GM23338 (cell line): Measurements from ENCODE around the gene IGF2R.

Experiments used
- CREB1 ChIP-seq: fragments of 250-450 bp; sonication (Bioruptor Pico); IDR thresholded peaks from 2 replicates; pipeline ENCODE4 v1.5.0; 2020; ENCODE audit warnings: low read depth, mild to moderate bottlenecking, moderate library complexity
- EZH2 ChIP-seq: fragments of 200-600 bp; sonication (generic); IDR thresholded peaks from one replicate; pipeline ENCODE4 v1.8.0; 2017; ENCODE audit warnings: antibody characterized with exemption, mild to moderate bottlenecking, low read depth; ENCODE audit not compliant: unreplicated experiment
- EZH2phosphoT487 ChIP-seq: fragments of 200-600 bp; sonication (generic); IDR thresholded peaks from one replicate; pipeline ENCODE4 v1.8.1; 2018; ENCODE audit warnings: antibody characterized with exemption; ENCODE audit not compliant: unreplicated experiment
- JUNB ChIP-seq: IDR thresholded peaks from one replicate; pipeline ENCODE4 v1.6.1; 2016; ENCODE audit warnings: antibody characterized with exemption; ENCODE audit not compliant: unreplicated experiment
- POLR2AphosphoS5 ChIP-seq: IDR thresholded peaks from 2 replicates; pipeline ENCODE4 v1.6.1; 2016; ENCODE audit warnings: antibody characterized with exemption, low read depth
- STAT1 ChIP-seq: IDR thresholded peaks from one replicate; pipeline ENCODE4 v1.6.1; 2016; ENCODE audit warnings: antibody characterized with exemption; ENCODE audit not compliant: unreplicated experiment
- ZNF114 ChIP-seq: fragments of 250-450 bp; sonication (Bioruptor Pico); IDR thresholded peaks from 2 replicates; pipeline ENCODE4 v1.5.0; 2020; ENCODE audit warnings: mild to moderate bottlenecking, moderate library complexity
- ZNF331 ChIP-seq: fragments of 250-450 bp; sonication (Bioruptor Pico); IDR thresholded peaks from 2 replicates; pipeline ENCODE4 v1.5.0; 2020; ENCODE audit warnings: low read depth, mild to moderate bottlenecking, moderate library complexity
- TF ChIP-seq, protein P1 (sequence below), 2 experiments: fragments of 200-600 bp in 1 of 2; sonication (generic) in 1 of 2; conservative IDR thresholded peaks; 2 replicates each; pipeline versions ENCODE4 v1.5.1 to v1.6.1; 2016 to 2017; ENCODE audit warnings: antibody characterized with exemption in 2 of 2, low read depth in 2 of 2, mild to moderate bottlenecking in 2 of 2, moderate library complexity in 1 of 2
- TF ChIP-seq, protein P2 (sequence below): fragments of 250-450 bp; sonication (Bioruptor Pico); IDR thresholded peaks from 2 replicates; pipeline ENCODE4 v1.5.0; 2020; ENCODE audit warnings: mild to moderate bottlenecking, moderate library complexity
- TF ChIP-seq, protein P3 (sequence below): IDR thresholded peaks from one replicate; pipeline ENCODE4 v1.6.1; 2018; ENCODE audit warnings: antibody characterized with exemption; ENCODE audit not compliant: unreplicated experiment
- TF ChIP-seq, protein P4 (sequence below): IDR thresholded peaks from 2 replicates; pipeline ENCODE4 v1.6.1; 2016; ENCODE audit warnings: antibody characterized with exemption

DNA sequence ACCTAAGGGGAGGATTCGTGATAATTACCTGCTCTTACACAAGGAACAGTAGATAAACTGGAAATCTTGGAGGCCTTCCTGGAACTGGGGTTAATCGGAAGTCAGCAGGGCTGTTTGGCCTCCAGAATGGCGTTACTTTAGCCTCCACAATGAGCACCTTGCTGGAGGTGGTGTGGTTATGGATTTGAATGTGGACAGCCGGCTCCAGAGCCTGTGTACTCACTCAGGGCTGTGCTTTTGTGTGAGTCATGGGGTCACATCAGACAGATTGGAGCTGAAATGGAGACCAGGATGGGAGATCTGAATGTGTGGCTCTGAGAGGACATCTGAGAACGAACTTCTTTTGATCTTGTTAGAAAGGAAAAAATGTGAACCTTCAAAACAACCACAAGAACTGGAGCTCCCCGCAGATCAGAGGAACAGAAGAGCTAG, 30.4 kb downstream of the IGF2R start:
- TF ChIP-seq STAT1, result no peak
- TF ChIP-seq, protein P1, sequence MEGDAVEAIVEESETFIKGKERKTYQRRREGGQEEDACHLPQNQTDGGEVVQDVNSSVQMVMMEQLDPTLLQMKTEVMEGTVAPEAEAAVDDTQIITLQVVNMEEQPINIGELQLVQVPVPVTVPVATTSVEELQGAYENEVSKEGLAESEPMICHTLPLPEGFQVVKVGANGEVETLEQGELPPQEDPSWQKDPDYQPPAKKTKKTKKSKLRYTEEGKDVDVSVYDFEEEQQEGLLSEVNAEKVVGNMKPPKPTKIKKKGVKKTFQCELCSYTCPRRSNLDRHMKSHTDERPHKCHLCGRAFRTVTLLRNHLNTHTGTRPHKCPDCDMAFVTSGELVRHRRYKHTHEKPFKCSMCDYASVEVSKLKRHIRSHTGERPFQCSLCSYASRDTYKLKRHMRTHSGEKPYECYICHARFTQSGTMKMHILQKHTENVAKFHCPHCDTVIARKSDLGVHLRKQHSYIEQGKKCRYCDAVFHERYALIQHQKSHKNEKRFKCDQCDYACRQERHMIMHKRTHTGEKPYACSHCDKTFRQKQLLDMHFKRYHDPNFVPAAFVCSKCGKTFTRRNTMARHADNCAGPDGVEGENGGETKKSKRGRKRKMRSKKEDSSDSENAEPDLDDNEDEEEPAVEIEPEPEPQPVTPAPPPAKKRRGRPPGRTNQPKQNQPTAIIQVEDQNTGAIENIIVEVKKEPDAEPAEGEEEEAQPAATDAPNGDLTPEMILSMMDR (conservative IDR thresholded peaks at IDR 0.05; ENCODE audit: low read depth in 2 of 2), result no peak
- no peak for TF ChIP-seq EZH2phosphoT487
- TF ChIP-seq, protein P2, sequence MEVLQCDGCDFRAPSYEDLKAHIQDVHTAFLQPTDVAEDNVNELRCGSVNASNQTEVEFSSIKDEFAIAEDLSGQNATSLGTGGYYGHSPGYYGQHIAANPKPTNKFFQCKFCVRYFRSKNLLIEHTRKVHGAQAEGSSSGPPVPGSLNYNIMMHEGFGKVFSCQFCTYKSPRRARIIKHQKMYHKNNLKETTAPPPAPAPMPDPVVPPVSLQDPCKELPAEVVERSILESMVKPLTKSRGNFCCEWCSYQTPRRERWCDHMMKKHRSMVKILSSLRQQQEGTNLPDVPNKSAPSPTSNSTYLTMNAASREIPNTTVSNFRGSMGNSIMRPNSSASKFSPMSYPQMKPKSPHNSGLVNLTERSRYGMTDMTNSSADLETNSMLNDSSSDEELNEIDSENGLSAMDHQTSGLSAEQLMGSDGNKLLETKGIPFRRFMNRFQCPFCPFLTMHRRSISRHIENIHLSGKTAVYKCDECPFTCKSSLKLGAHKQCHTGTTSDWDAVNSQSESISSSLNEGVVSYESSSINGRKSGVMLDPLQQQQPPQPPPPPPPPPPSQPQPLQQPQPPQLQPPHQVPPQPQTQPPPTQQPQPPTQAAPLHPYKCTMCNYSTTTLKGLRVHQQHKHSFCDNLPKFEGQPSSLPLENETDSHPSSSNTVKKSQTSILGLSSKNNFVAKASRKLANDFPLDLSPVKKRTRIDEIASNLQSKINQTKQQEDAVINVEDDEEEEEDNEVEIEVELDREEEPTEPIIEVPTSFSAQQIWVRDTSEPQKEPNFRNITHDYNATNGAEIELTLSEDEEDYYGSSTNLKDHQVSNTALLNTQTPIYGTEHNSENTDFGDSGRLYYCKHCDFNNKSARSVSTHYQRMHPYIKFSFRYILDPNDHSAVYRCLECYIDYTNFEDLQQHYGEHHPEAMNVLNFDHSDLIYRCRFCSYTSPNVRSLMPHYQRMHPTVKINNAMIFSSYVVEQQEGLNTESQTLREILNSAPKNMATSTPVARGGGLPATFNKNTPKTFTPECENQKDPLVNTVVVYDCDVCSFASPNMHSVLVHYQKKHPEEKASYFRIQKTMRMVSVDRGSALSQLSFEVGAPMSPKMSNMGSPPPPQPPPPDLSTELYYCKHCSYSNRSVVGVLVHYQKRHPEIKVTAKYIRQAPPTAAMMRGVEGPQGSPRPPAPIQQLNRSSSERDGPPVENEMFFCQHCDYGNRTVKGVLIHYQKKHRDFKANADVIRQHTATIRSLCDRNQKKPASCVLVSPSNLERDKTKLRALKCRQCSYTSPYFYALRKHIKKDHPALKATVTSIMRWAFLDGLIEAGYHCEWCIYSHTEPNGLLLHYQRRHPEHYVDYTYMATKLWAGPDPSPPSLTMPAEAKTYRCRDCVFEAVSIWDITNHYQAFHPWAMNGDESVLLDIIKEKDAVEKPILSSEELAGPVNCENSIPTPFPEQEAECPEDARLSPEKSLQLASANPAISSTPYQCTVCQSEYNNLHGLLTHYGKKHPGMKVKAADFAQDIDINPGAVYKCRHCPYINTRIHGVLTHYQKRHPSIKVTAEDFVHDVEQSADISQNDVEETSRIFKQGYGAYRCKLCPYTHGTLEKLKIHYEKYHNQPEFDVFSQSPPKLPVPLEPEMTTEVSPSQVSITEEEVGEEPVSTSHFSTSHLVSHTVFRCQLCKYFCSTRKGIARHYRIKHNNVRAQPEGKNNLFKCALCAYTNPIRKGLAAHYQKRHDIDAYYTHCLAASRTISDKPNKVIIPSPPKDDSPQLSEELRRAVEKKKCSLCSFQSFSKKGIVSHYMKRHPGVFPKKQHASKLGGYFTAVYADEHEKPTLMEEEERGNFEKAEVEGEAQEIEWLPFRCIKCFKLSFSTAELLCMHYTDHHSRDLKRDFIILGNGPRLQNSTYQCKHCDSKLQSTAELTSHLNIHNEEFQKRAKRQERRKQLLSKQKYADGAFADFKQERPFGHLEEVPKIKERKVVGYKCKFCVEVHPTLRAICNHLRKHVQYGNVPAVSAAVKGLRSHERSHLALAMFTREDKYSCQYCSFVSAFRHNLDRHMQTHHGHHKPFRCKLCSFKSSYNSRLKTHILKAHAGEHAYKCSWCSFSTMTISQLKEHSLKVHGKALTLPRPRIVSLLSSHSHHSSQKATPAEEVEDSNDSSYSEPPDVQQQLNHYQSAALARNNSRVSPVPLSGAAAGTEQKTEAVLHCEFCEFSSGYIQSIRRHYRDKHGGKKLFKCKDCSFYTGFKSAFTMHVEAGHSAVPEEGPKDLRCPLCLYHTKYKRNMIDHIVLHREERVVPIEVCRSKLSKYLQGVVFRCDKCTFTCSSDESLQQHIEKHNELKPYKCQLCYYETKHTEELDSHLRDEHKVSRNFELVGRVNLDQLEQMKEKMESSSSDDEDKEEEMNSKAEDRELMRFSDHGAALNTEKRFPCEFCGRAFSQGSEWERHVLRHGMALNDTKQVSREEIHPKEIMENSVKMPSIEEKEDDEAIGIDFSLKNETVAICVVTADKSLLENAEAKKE (CRISPR knock-in tag), result no peak
- no peak for TF ChIP-seq JUNB
- TF ChIP-seq EZH2, result no peak
- TF ChIP-seq POLR2AphosphoS5, result no peak
- TF ChIP-seq CREB1 (CRISPR knock-in tag), result no peak
- no peak for TF ChIP-seq ZNF331 (CRISPR knock-in tag)
- no peak for TF ChIP-seq ZNF114 (CRISPR knock-in tag)
- TF ChIP-seq, protein P3, sequence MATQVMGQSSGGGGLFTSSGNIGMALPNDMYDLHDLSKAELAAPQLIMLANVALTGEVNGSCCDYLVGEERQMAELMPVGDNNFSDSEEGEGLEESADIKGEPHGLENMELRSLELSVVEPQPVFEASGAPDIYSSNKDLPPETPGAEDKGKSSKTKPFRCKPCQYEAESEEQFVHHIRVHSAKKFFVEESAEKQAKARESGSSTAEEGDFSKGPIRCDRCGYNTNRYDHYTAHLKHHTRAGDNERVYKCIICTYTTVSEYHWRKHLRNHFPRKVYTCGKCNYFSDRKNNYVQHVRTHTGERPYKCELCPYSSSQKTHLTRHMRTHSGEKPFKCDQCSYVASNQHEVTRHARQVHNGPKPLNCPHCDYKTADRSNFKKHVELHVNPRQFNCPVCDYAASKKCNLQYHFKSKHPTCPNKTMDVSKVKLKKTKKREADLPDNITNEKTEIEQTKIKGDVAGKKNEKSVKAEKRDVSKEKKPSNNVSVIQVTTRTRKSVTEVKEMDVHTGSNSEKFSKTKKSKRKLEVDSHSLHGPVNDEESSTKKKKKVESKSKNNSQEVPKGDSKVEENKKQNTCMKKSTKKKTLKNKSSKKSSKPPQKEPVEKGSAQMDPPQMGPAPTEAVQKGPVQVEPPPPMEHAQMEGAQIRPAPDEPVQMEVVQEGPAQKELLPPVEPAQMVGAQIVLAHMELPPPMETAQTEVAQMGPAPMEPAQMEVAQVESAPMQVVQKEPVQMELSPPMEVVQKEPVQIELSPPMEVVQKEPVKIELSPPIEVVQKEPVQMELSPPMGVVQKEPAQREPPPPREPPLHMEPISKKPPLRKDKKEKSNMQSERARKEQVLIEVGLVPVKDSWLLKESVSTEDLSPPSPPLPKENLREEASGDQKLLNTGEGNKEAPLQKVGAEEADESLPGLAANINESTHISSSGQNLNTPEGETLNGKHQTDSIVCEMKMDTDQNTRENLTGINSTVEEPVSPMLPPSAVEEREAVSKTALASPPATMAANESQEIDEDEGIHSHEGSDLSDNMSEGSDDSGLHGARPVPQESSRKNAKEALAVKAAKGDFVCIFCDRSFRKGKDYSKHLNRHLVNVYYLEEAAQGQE, result no peak
- TF ChIP-seq, protein P4, sequence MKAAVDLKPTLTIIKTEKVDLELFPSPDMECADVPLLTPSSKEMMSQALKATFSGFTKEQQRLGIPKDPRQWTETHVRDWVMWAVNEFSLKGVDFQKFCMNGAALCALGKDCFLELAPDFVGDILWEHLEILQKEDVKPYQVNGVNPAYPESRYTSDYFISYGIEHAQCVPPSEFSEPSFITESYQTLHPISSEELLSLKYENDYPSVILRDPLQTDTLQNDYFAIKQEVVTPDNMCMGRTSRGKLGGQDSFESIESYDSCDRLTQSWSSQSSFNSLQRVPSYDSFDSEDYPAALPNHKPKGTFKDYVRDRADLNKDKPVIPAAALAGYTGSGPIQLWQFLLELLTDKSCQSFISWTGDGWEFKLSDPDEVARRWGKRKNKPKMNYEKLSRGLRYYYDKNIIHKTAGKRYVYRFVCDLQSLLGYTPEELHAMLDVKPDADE, result no peak
